Neutrophil (primary cell): ENCODE results near the gene PYM1.

Source experiments
- H3K27ac ChIP-seq: fragments of 200-600 bp; sonication (generic); 2 replicates; pipeline ENCODE4 v1.5.1; 2016; ENCODE audit warnings: mild to moderate bottlenecking, moderate library complexity
- H3K27me3 ChIP-seq: fragments of 200-600 bp; sonication (generic); 2 replicates; pipeline ENCODE4 v1.6.0; 2016; ENCODE audit warnings: mild to moderate bottlenecking
- H3K36me3 ChIP-seq: fragments of 200-600 bp; sonication (generic); 2 replicates; pipeline ENCODE4 v1.5.1; 2017
- H3K4me1 ChIP-seq, 2 experiments: fragments of 200-600 bp in 1 of 2; sonication (generic) in 1 of 2; 1 replicate in 1 of 2; 2 replicates in 1 of 2; pipeline versions ENCODE4 v1.5.1 to v1.6.1; 2013 to 2016; ENCODE audit warnings: low read depth in 1 of 2, low read length in 1 of 2, mild to moderate bottlenecking in 1 of 2, moderate library complexity in 1 of 2; ENCODE audit not compliant: control insufficient read depth in 1 of 2, insufficient read depth in 1 of 2
- H3K4me3 ChIP-seq, 2 experiments: fragments of 200-600 bp in 1 of 2; sonication (generic) in 1 of 2; 1 replicate in 1 of 2; 2 replicates in 1 of 2; pipeline ENCODE4 v1.5.1; 2013 to 2016; ENCODE audit warnings: low read depth in 1 of 2, low read length in 1 of 2, mild to moderate bottlenecking in 1 of 2, moderate library complexity in 1 of 2
- H3K9me3 ChIP-seq: fragments of 200-600 bp; sonication (generic); 2 replicates; pipeline ENCODE4 v1.5.1; 2016
- TF ChIP-seq, protein P1 (sequence below): fragments of 200-600 bp; sonication (generic); IDR thresholded peaks from 2 replicates; pipeline ENCODE4 v1.5.1; 2016; ENCODE audit warnings: antibody characterized with exemption

The PYM1 gene

DNA sequence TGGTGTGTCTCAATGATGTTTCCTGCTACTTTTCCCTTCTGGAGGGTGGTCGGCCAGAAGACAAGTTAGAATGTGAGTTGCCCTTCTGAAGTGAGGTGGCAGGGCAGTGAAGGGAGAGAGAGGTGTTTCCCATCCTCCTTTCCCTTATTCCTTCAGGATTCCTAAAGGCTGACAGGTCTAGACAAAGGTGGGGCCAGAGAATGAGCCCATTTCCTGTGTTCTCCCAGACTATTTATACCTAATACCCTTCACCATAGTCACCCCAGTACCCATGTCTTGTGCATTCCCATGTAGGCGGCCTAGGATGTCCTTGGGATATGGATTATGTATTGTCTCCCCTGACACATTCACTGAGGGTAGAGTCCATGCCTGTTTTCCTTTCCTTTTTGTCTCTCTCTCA, 10.3 kb upstream of the PYM1 start:
- peaks cover 67% of the 10 kb centered on the region for H3K36me3 ChIP-seq
- no peak overlapping the region for H3K27ac ChIP-seq
- no peaks in the 10 kb centered on the region for H3K9me3 ChIP-seq
- H3K4me3 ChIP-seq = no peak overlapping the region
- no peaks in the 10 kb centered on the region for H3K27me3 ChIP-seq
- H3K4me1 ChIP-seq = peaks cover 22 to 26% of the 10 kb centered on the region in 2 experiments
- TF ChIP-seq, protein P1, sequence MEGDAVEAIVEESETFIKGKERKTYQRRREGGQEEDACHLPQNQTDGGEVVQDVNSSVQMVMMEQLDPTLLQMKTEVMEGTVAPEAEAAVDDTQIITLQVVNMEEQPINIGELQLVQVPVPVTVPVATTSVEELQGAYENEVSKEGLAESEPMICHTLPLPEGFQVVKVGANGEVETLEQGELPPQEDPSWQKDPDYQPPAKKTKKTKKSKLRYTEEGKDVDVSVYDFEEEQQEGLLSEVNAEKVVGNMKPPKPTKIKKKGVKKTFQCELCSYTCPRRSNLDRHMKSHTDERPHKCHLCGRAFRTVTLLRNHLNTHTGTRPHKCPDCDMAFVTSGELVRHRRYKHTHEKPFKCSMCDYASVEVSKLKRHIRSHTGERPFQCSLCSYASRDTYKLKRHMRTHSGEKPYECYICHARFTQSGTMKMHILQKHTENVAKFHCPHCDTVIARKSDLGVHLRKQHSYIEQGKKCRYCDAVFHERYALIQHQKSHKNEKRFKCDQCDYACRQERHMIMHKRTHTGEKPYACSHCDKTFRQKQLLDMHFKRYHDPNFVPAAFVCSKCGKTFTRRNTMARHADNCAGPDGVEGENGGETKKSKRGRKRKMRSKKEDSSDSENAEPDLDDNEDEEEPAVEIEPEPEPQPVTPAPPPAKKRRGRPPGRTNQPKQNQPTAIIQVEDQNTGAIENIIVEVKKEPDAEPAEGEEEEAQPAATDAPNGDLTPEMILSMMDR = no peak

DNA sequence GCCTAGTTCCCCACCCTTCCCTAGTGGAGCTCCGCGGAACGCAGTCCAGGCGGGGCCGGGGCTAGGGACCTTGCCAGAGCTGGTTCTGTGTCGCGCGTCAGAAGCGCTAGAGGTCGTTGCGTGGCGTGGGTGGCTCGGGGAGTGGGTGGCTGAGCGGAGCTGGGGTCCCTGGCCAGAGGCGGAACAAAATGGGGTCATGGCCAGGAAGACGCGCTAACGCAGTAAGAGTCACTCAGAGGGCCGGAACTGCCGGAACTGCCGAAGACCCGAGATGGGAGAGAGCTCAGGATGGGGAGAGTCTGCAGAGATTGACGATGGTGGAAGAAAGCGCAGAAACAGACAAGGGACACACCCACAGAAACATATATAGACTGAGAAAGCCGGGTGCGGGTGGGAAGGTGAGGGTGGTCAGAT, 8.1 kb upstream of the PYM1 start:
- Histone ChIP-seq H3K9me3 (no peaks in the 10 kb centered on the region), H3K27ac (no peak overlapping the region), H3K4me3 (no peak overlapping the region), H3K36me3 (peaks cover 45% of the 10 kb centered on the region), H3K27me3 (no peaks in the 10 kb centered on the region), H3K4me1 (peaks cover 37 to 42% of the 10 kb centered on the region in 2 experiments)
- TF ChIP-seq, protein P1 = no peak

DNA sequence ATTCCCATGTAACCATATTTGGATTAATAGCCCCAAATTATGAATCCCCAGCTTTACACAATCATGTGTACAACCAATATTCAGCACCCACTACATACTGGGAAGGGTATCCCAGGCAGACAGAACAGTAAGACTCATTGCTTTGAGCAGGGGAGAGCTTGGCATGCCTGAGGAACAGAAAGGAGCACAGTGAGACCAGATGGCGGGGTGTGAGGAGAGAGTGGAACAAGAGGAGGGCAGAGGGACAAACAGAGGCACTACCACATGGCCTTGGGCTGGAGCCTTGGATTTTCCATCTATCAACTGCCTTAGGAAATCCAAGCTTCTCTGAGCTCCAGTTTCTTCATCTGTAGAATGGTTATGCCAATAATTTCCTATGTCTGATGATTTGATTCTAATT, 7.1 kb upstream of the PYM1 start:
- Histone ChIP-seq H3K4me1 (peaks cover 43% of the 10 kb centered on the region in 2 experiments), H3K36me3 (peaks cover 35% of the 10 kb centered on the region), H3K4me3 (no peak overlapping the region), H3K27ac (peak overlapping the region; percentile 95), H3K9me3 (no peaks in the 10 kb centered on the region), H3K27me3 (no peaks in the 10 kb centered on the region)
- TF ChIP-seq, protein P1 = no peak

DNA sequence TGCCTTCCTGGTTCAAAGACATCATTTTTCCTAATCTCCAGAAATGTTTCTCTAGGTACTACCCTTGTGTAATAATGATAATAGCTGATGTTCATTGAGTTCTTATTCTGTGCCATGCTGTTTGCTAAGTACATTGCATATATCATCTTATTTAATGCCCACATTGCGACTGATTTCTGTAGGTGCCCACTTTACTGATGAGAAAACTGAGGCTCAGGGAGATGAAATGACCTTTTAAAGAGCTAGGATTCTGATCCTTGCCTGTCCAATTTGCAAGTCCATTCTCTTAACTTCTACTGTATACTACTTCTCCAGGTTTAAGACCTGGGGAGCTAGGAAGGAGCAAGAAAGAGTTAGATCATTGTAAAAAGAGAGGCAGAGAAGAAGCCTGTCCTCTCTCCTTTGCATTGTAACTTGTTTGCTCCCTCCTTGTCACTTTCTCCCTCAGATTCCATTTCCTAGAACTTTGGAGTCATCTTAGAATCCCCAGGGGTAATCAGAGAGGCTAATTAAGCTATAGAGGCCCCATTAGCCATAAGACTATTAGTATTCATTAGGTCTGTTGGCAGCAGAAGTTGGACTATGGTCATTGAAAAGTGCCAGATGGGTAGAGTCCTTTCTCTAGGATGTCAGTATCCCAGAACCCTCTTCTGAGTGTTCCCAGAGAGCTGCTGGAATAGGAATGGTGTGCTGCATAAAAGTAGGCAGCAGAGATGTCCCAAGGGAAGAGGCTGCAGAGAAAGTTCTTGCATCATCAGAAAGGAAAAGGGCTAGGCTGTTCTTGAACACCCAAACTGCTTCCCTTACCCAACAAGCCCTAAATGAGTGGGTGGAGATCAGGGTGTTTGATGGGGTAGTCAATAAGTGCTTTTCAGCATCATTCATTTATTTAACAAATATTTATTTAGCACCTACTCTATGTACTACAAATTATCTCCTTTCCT, 6.4 kb upstream of the PYM1 start:
- Histone ChIP-seq H3K4me1 (peaks cover 50% of the 10 kb centered on the region in 2 experiments), H3K9me3 (no peaks in the 10 kb centered on the region), H3K36me3 (peaks cover 28% of the 10 kb centered on the region), H3K27ac (peak overlapping the region; percentile 95), H3K4me3 (no peak overlapping the region), H3K27me3 (no peaks in the 10 kb centered on the region)
- TF ChIP-seq, protein P1 = no peak

DNA sequence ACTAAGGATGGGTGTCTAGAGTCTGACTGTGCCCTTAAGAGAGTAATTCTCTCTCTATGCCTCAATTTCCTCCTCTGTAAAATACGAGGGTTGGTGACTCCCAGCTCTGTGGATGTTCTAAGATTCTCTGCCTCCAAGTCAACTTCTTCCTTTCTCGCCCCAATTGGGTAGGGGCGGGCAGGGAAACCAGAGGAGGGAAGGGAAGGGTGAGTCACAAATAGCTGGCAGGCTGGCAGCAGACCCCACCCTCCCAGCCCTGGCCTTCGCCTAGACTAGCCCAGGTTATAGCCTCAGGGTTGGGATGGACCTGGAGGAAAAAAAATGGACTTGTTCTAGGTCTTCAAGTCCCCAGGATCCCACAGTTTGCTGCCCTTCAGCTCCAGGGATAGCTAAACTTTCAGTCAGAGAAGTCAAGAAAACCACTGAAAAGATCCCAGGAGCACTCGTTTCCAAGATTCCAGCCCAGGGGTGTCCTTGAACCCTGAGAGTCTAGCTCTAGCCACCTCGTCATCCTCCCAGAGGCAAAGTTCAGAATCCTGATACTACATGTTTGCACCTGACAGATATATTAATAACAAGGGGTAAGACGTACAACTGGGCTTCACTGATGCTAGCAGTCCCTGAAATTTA, 5.6 kb upstream of the PYM1 start:
- TF ChIP-seq, protein P1 = no peak
- Histone ChIP-seq H3K36me3 (peaks cover 20% of the 10 kb centered on the region), H3K4me3 (peak overlapping the region; percentile 76 to 86), H3K9me3 (no peaks in the 10 kb centered on the region), H3K27ac (peak overlapping the region; percentile 95), H3K27me3 (no peaks in the 10 kb centered on the region), H3K4me1 (peaks cover 57% of the 10 kb centered on the region in 2 experiments)
